Measurements from ENCODE around the gene DNAAF9. TPM values are rescaled to one million over a fixed set of nuclear protein-coding genes. Genes with fewer than 3 reads are reported as not detected.

Gene DNAAF9
- total RNA-seq = 8.2 and 10.7 TPM in 2 replicates

GRCh38 chr20:3407040-3407770, at the start of gene DNAAF9:
DNAAF9 (minus strand) TSS chr20:3407669; CDS start chr20:3407557, 112 bp downstream.

Other genes with a start within 250 kb of the DNAAF9 start
- gene FASTKD5, start 247.8 kb downstream of the DNAAF9 start, total RNA-seq = 10.3 and 10.9 TPM in 2 replicates
- gene UBOX5, start 247.8 kb downstream of the DNAAF9 start, total RNA-seq = 2.6 and 2.9 TPM in 2 replicates
- gene LZTS3, start 234.1 kb downstream of the DNAAF9 start, total RNA-seq = 2.5 and 4.4 TPM in 2 replicates
- 30.7 and 47.0 TPM in 2 replicates for gene DDRGK1, start 203.0 kb downstream of the DNAAF9 start, total RNA-seq
- gene ITPA, start 198.2 kb downstream of the DNAAF9 start, total RNA-seq = 23.4 and 33.3 TPM in 2 replicates
- 0.12 and 0.26 TPM in 2 replicates for gene SLC4A11, start 168.5 kb downstream of the DNAAF9 start, total RNA-seq
- 41.1 and 48.4 TPM in 2 replicates for gene ATRN, start 63.3 kb upstream of the DNAAF9 start, total RNA-seq